H1 (cell line): ENCODE results near the gene BABAM1. TPM values are rescaled to one million over a fixed set of nuclear protein-coding genes. Genes with fewer than 3 reads are reported as not detected.

ENCODE experiments used
- CTCF ChIA-PET: fragments of 300-600 bp; sonication (Branson Sonifier 250); formaldehyde crosslinking; loops from one replicate; lab custom pipeline; 2021; ENCODE audit not compliant: partially characterized antibody; lab: Charles Lee
- POLR2A ChIA-PET: fragments of 300-600 bp; sonication (Branson Sonifier 250); formaldehyde crosslinking; loops from one replicate; lab custom pipeline; 2021; ENCODE audit warnings: inconsistent platforms; ENCODE audit not compliant: partially characterized antibody; lab: Charles Lee
- DNase-seq, 2 experiments: peaks; one replicate each; pipeline versions ENCODE4 v3.0.0 to v3.0.0-alpha.2; 2010 to 2022; ENCODE audit warnings: low spot score in 2 of 2, low read depth in 1 of 2, mixed read lengths in 1 of 2
- FAIRE-seq: peaks from 2 replicates; lab custom pipeline; 2011; peaks lifted over from hg19 to GRCh38; lab: Jason Lieb, UNC
- H2AFZ ChIP-seq: 2 replicates; pipeline ENCODE4 v1.8.1; 2012; ENCODE audit warnings: low read length, inconsistent platforms
- H2AK5ac ChIP-seq: 2 replicates; pipeline ENCODE4 v1.6.1; 2013; ENCODE audit warnings: low read depth, low read length
- H2BK120ac ChIP-seq: replicated peaks from 2 replicates; pipeline ENCODE3; 2013; ENCODE audit warnings: low read depth, low read length, inconsistent platforms
- H2BK12ac ChIP-seq: 2 replicates; pipeline ENCODE4 v1.6.1; 2013; ENCODE audit warnings: low read depth, low read length
- H2BK15ac ChIP-seq: 2 replicates; pipeline ENCODE4 v1.6.1; 2013; ENCODE audit warnings: low read length
- H2BK20ac ChIP-seq: 2 replicates; pipeline ENCODE4 v1.6.1; 2013; ENCODE audit warnings: low read length
- H2BK5ac ChIP-seq: 2 replicates; pipeline ENCODE4 v1.6.1; 2013; ENCODE audit warnings: low read depth, low read length
- H3K14ac ChIP-seq: 2 replicates; pipeline ENCODE4 v1.6.1; 2013; ENCODE audit warnings: inconsistent platforms; ENCODE audit not compliant: insufficient read length
- H3K18ac ChIP-seq: 2 replicates; pipeline ENCODE4 v1.6.1; 2013; ENCODE audit warnings: low read length; ENCODE audit errors: extremely low read depth
- H3K23ac ChIP-seq: 2 replicates; pipeline ENCODE4 v1.6.1; 2013; ENCODE audit warnings: inconsistent platforms; ENCODE audit not compliant: insufficient read length
- H3K23me2 ChIP-seq: 2 replicates; pipeline ENCODE4 v1.6.1; 2013; ENCODE audit warnings: low read depth, low read length
- H3K27ac ChIP-seq: 2 replicates; pipeline ENCODE4 v1.6.1; 2011; ENCODE audit warnings: low read depth, low read length, inconsistent platforms
- H3K27me3 ChIP-seq, 4 experiments: replicated peaks in 1 of 4; 1 replicate in 1 of 4; 2 replicates in 3 of 4; pipeline versions ENCODE4 v1.6.1 to v1.8.1; 2011 to 2013; ENCODE audit warnings: low read length in 3 of 4, mild to moderate bottlenecking in 3 of 4, inconsistent platforms in 2 of 4, mixed read lengths in 2 of 4, moderate library complexity in 1 of 4; ENCODE audit not compliant: control insufficient read depth in 3 of 4, insufficient read depth in 3 of 4; ENCODE audit errors: extremely low read depth in 1 of 4
- H3K36me3 ChIP-seq, 4 experiments: 2 replicates each; pipeline versions ENCODE4 v1.6.1 to v1.8.1; 2011 to 2013; ENCODE audit warnings: mild to moderate bottlenecking in 4 of 4, low read length in 3 of 4, moderate library complexity in 2 of 4, control low read depth in 1 of 4, inconsistent platforms in 1 of 4; ENCODE audit not compliant: insufficient read depth in 4 of 4, control insufficient read depth in 2 of 4
- H3K4ac ChIP-seq: replicated peaks from 2 replicates; pipeline ENCODE3; 2013; ENCODE audit warnings: low read length, low read depth, mixed read lengths, inconsistent platforms; ENCODE audit not compliant: insufficient read length
- H3K4me1 ChIP-seq, 4 experiments: replicated peaks in 1 of 4; 1 replicate in 1 of 4; 2 replicates in 3 of 4; pipeline versions ENCODE4 v1.6.1 to v1.8.1; 2011 to 2013; ENCODE audit warnings: low read length in 3 of 4, inconsistent platforms in 2 of 4, mixed read lengths in 1 of 4; ENCODE audit not compliant: insufficient read depth in 4 of 4, control insufficient read depth in 3 of 4
- H3K4me2 ChIP-seq, 2 experiments: 2 replicates each; pipeline versions ENCODE4 v1.6.1 to v1.8.1; 2011 to 2013; ENCODE audit warnings: low read depth in 2 of 2, low read length in 2 of 2, control low read depth in 1 of 2, inconsistent platforms in 1 of 2, mild to moderate bottlenecking in 1 of 2; ENCODE audit not compliant: insufficient read depth in 1 of 2
- H3K4me3 ChIP-seq, 4 experiments: fragments of 200-600, 300-600 bp in 1 of 4; sonication (generic), shearing (Covaris generic), sonication (Bioruptor Twin) in 1 of 4; 2 replicates each; pipeline versions ENCODE4 v1.5.1 to v1.8.1; 2011 to 2016; ENCODE audit warnings: low read length in 4 of 4, low read depth in 3 of 4, control low read depth in 2 of 4, inconsistent platforms in 2 of 4, mild to moderate bottlenecking in 2 of 4, mixed read lengths in 1 of 4, moderate library complexity in 1 of 4; ENCODE audit not compliant: insufficient read depth in 2 of 4; ENCODE audit errors: extremely low read depth in 1 of 4
- H3K56ac ChIP-seq: replicated peaks from 2 replicates; pipeline ENCODE3; 2013; ENCODE audit warnings: low read depth, mild to moderate bottlenecking, mixed read lengths, low read length, inconsistent platforms; ENCODE audit not compliant: insufficient read length
- H3K79me1 ChIP-seq: 2 replicates; pipeline ENCODE4 v1.6.1; 2013; ENCODE audit warnings: low read depth, low read length, control low read depth
- H3K79me2 ChIP-seq, 2 experiments: 2 replicates each; pipeline versions ENCODE4 v1.6.1 to v1.8.1; 2012 to 2013; ENCODE audit warnings: low read length in 2 of 2, mild to moderate bottlenecking in 2 of 2, inconsistent platforms in 1 of 2; ENCODE audit not compliant: insufficient read depth in 2 of 2, control insufficient read depth in 1 of 2
- H3K9ac ChIP-seq, 4 experiments: replicated peaks in 1 of 4; 1 replicate in 1 of 4; 2 replicates in 3 of 4; pipeline versions ENCODE4 v1.6.1 to v1.8.1; 2011 to 2013; ENCODE audit warnings: low read depth in 3 of 4, low read length in 3 of 4, control low read depth in 2 of 4, mild to moderate bottlenecking in 2 of 4, moderate library complexity in 2 of 4, inconsistent platforms in 1 of 4; ENCODE audit errors: extremely low read depth in 1 of 4
- H3K9me3 ChIP-seq, 2 experiments: 2 replicates each; pipeline versions ENCODE4 v1.6.1 to v1.8.1; 2012 to 2013; ENCODE audit warnings: mild to moderate bottlenecking in 2 of 2, moderate library complexity in 2 of 2, control low read depth in 1 of 2, inconsistent platforms in 1 of 2, low read depth in 1 of 2, low read length in 1 of 2, mixed read lengths in 1 of 2; ENCODE audit not compliant: insufficient read depth in 2 of 2
- H4K20me1 ChIP-seq, 2 experiments: replicated peaks in 1 of 2; 2 replicates each; pipeline versions ENCODE3 to v1.8.1; 2011 to 2013; ENCODE audit warnings: inconsistent platforms in 2 of 2, low read length in 2 of 2, mild to moderate bottlenecking in 1 of 2; ENCODE audit not compliant: insufficient read depth in 2 of 2, control insufficient read depth in 1 of 2
- H4K5ac ChIP-seq: 2 replicates; pipeline ENCODE4 v1.6.1; 2013; ENCODE audit warnings: low read length, low read depth, mixed read lengths, inconsistent platforms; ENCODE audit not compliant: insufficient read length
- H4K8ac ChIP-seq: 2 replicates; pipeline ENCODE4 v1.8.0; 2013; ENCODE audit warnings: mild to moderate bottlenecking, moderate library complexity, low read length, inconsistent platforms; ENCODE audit not compliant: insufficient read depth; ENCODE audit errors: extremely low read depth
- H4K91ac ChIP-seq: replicated peaks from 2 replicates; pipeline ENCODE3; 2013; ENCODE audit warnings: low read length, mixed read lengths, inconsistent platforms; ENCODE audit not compliant: insufficient read length
- BRCA1 ChIP-seq: IDR thresholded peaks from 2 replicates; pipeline ENCODE4 v1.6.1; 2012; ENCODE audit warnings: low read depth, low read length, improper control_type of control experiment
- EGR1 ChIP-seq: IDR thresholded peaks from 2 replicates; pipeline ENCODE4 v1.6.1; 2011; ENCODE audit warnings: low read depth, low read length, borderline replicate concordance
- PHF8 ChIP-seq: fragments of 200-600 bp; sonication (generic); conservative IDR thresholded peaks from 2 replicates; pipeline ENCODE4 v1.7.1; 2012; ENCODE audit warnings: low read depth, mild to moderate bottlenecking, inconsistent platforms, low read length, moderate library complexity
- RBBP5 ChIP-seq: IDR thresholded peaks from 2 replicates; pipeline ENCODE4 v1.7.1; 2012; ENCODE audit warnings: low read depth, mild to moderate bottlenecking, inconsistent platforms, low read length, moderate library complexity, borderline replicate concordance
- SAP30 ChIP-seq: fragments of 300-600 bp; sonication (generic); IDR thresholded peaks from 2 replicates; pipeline ENCODE4 v1.7.1; 2012; ENCODE audit warnings: low read length, moderate library complexity, mild to moderate bottlenecking, inconsistent platforms; ENCODE audit not compliant: insufficient read depth, insufficient replicate concordance
- WGBS, 2 experiments: shearing (Covaris generic) in 1 of 2; methylation state at CpG; one replicate each; pipeline versions ENCODE4 v1.1.6 to v1.1.7; 2013 to 2015; ENCODE audit warnings: low lambda C conversion rate in 2 of 2, mixed read lengths in 2 of 2, inconsistent platforms in 1 of 2, low coverage in 1 of 2, missing lambda C conversion rate in 1 of 2; ENCODE audit not compliant: insufficient replicate concordance in 2 of 2, insufficient coverage in 1 of 2, insufficient read length in 1 of 2; ENCODE audit errors: extremely low coverage in 1 of 2, missing lambda C conversion rate in 1 of 2; 5-methylcytosine and 5-hydroxymethylcytosine counted together
- polyA plus RNA-seq, 7 experiments: library from polyadenylated mRNA; depleted of rRNA in 3 of 7; stranded (reverse) in 5 of 7; unstranded in 2 of 7; fragments of >200 nt in 5 of 7; fragments of 200-250 nt in 2 of 7; gene quantifications; 1 replicate in 5 of 7; 2 replicates in 1 of 7; 4 replicates in 1 of 7; pipeline versions ENCODE4 v1.2.1 to v1.2.3, GENCODE V29; 2011 to 2013; ENCODE audit warnings: missing spikeins in 2 of 7, mixed read lengths in 2 of 7
- total RNA-seq: library from RNA; stranded (reverse); fragmentation: NEBNext Ultra II Directional; extraction: Animal tissue kit (Norgen Biotek cat#: 25700); gene quantifications from 2 replicates; pipeline ENCODE4 v1.2.1, GENCODE V29; 2021

Gene BABAM1
- total and polyA plus RNA-seq, 2 of the 8 experiments (the other 6 are each of a cell fraction or from before 2014, with no cell fraction given), result 127 to 133 TPM

DNA sequence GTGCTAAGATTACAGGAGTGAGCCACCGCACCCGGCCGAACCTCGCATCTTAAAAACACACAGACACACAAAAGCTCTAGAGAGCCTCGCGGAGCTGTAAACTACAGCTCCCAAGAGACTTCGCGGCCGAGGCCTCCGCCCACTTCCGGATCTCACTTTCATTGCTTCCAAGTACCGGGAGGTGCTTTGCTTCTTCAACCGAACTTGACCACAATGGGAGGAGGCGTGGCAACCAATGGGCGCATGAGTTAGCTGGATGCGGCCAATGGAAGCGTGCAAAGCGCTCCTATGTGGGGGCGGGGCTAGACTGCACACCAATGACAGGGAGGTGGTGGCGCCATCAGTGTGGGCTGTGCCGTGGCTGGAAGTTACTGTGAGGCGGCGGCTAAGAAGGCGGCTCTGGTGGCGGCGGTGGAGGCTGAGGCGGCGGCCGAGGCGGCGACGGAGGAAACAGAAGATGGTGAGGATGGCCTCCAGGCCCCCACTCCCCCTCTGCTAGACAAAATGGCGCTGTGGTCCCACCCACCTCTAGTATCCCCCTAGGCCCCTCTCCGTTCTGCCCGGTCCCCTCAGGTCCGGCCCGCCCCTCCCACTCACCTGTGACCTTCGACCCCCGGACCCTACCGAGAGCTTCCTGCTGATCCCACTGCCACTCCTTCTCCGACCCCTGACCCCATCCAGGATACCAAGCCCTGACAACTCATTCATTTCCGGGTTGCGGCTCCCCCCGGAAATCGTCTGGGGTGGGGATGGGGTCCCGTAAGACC lies 42.1 kb downstream of the BABAM1 start, which contains the start of gene DDA1:
TSS of gene DDA1 (plus strand) at position 366 of the 767 bp plus-strand sequence. CDS start at position 458, 92 bp downstream.
- no peak within 1 kb of the TSS for H2AFZ ChIP-seq
- peaks cover 21% of the 10 kb centered on the region for H3K79me1 ChIP-seq
- peaks cover 5 to 14% (median 7%) of the 10 kb centered on the region in 4 experiments; a peak in 6 of 7 replicates for H3K4me1 ChIP-seq
- peaks cover 0 to 14% of the 10 kb centered on the region in 2 experiments for H4K20me1 ChIP-seq
- peak within 1 kb of the TSS; percentile 50 for H3K4ac ChIP-seq
- peaks cover 8 to 36% of the 10 kb centered on the region in 2 experiments; a peak in 3 of 4 replicates for H3K79me2 ChIP-seq
- 1% methylated on average over 46 of the region's 46 CpGs; no CpG with 5 or more reads in 1 of the 2 experiments for WGBS, 2 experiments
- H3K27me3 ChIP-seq, result no peaks in the 10 kb centered on the region
- H4K8ac ChIP-seq, result peak within 1 kb of the TSS; percentile 93
- peak within 1 kb of the TSS; percentile 72 to 82 for H3K4me2 ChIP-seq
- CTCF ChIA-PET, result interaction anchor here (0.8 to 2.4 kb wide), 13 partner anchors 8 to 211 kb away, joined by 3 to 13 read pairs (median 3); partner anchors contain the start of gene USE1
- H4K91ac ChIP-seq, result peak within 1 kb of the TSS; percentile 63
- H3K9ac ChIP-seq, result peak within 1 kb of the TSS; percentile 55 to 71 (median 65)
- H4K5ac ChIP-seq, result peak within 1 kb of the TSS; percentile 45
- peak within 1 kb of the TSS; percentile 76 to 92 (median 80) for H3K4me3 ChIP-seq
- peak within 1 kb of the TSS; percentile 84 for H2BK5ac ChIP-seq
- no peak within 1 kb of the TSS; the same call in 1 of the 2 replicates for H2AK5ac ChIP-seq
- no peak within 1 kb of the TSS for H2BK15ac ChIP-seq
- no peak within 1 kb of the TSS for H3K23ac ChIP-seq
- peak within 1 kb of the TSS; percentile 27; the same call in 1 of the 2 replicates for H3K27ac ChIP-seq
- H2BK120ac ChIP-seq, result no peak within 1 kb of the TSS
- no peak within 1 kb of the TSS for H3K14ac ChIP-seq
- H3K36me3 ChIP-seq, result peaks cover under 1 to 7% (median 4%) of the 10 kb centered on the region in 4 experiments
- peaks cover 9% of the 10 kb centered on the region for H3K23me2 ChIP-seq
- H3K18ac ChIP-seq, result peak within 1 kb of the TSS; percentile 78
- POLR2A ChIA-PET, result interaction anchor here (0.7 to 18.5 kb wide), 16 partner anchors 9 to 129 kb away, joined by 3 to 329 read pairs (median 3); partner anchors contain the start of genes ANO8, BABAM1, CCDC194 and USE1
- H2BK12ac ChIP-seq, result 0 out of 2 replicates have a peak within 1 kb of the TSS, but pooled peaks have one; percentile 12
- FAIRE-seq (peak; percentile 96), DNase-seq (peak; percentile 95 to 99)
- no peaks in the 10 kb centered on the region for H3K9me3 ChIP-seq
- no peak within 1 kb of the TSS for H2BK20ac ChIP-seq
- H3K56ac ChIP-seq, result peak within 1 kb of the TSS; percentile 70
- peak; percentile 24; the same call in 1 of the 2 replicates for TF ChIP-seq RBBP5
- TF ChIP-seq PHF8, result peak; percentile 68
- no peak for TF ChIP-seq BRCA1
- TF ChIP-seq EGR1, result 0 out of 2 replicates have a peak, but pooled peaks have one; percentile 6
- TF ChIP-seq SAP30, result peak; percentile 49
